SK-N-SH (cell line): ENCODE measurements around the gene E2F4. TPM values are rescaled to one million over a fixed set of nuclear protein-coding genes. Genes with fewer than 3 reads are reported as not detected.

Source experiments
- CTCF ChIA-PET: fragments of 300-600, 350-600 bp; formaldehyde crosslinking; extraction: SDS; loops from one replicate; lab custom pipeline; 2021; lab: Yijun Ruan, JAX
- POLR2A ChIA-PET: fragments of 350-600 bp; sonication (Branson Sonifier 250); formaldehyde crosslinking; extraction: SDS; loops from one replicate; lab custom pipeline; 2020; ENCODE audit warnings: antibody characterized with exemption, inconsistent platforms; lab: Yijun Ruan, JAX
- DNase-seq: peaks from one replicate; pipeline ENCODE4 v3.0.0; 2012
- H2AFZ ChIP-seq: fragments of 200-600 bp; sonication (generic); 2 replicates; pipeline ENCODE4 v1.8.1; 2016; ENCODE audit warnings: antibody characterized with exemption, mild to moderate bottlenecking, low read depth
- H3F3A ChIP-seq: fragments of 200-600 bp; sonication (generic); replicated peaks from 2 replicates; pipeline ENCODE3; 2016; ENCODE audit warnings: antibody characterized with exemption, mild to moderate bottlenecking; ENCODE audit not compliant: insufficient read depth
- H3K27ac ChIP-seq, 2 experiments: fragments of 200-500 bp in 1 of 2; fragments of 200-600 bp in 1 of 2; sonication (Bioruptor generic) in 1 of 2; sonication (generic), shearing (Covaris generic) in 1 of 2; 2 replicates each; pipeline versions ENCODE4 v1.5.1 to v1.6.1; 2014 to 2016; ENCODE audit warnings: low read depth in 2 of 2, inconsistent platforms in 1 of 2, low read length in 1 of 2, mild to moderate bottlenecking in 1 of 2, mixed read lengths in 1 of 2
- H3K27me3 ChIP-seq: fragments of 200-600 bp; sonication (generic), shearing (Covaris generic); 2 replicates; pipeline ENCODE4 v1.6.1; 2016; ENCODE audit warnings: mixed run types; ENCODE audit not compliant: insufficient read depth
- H3K36me3 ChIP-seq, 2 experiments: fragments of 200-500 bp in 1 of 2; fragments of 200-600 bp in 1 of 2; sonication (Bioruptor generic) in 1 of 2; sonication (generic) in 1 of 2; replicated peaks in 1 of 2; 2 replicates each; pipeline versions ENCODE3 to v1.5.1; 2014 to 2016; ENCODE audit warnings: low read length in 1 of 2, mild to moderate bottlenecking in 1 of 2; ENCODE audit not compliant: insufficient read depth in 2 of 2, control insufficient read depth in 1 of 2
- H3K4me1 ChIP-seq, 2 experiments: fragments of 200-500 bp in 1 of 2; fragments of 200-600 bp in 1 of 2; sonication (Bioruptor generic) in 1 of 2; sonication (generic), shearing (Covaris generic) in 1 of 2; 2 replicates each; pipeline versions ENCODE4 v1.5.1 to v1.6.1; 2014 to 2016; ENCODE audit warnings: low read depth in 1 of 2, low read length in 1 of 2, mixed run types in 1 of 2; ENCODE audit not compliant: insufficient read depth in 2 of 2, control insufficient read depth in 1 of 2
- H3K4me2 ChIP-seq: fragments of 200-600 bp; sonication (generic), shearing (Covaris generic); 2 replicates; pipeline ENCODE4 v1.6.1; 2017; ENCODE audit warnings: mixed run types
- H3K4me3 ChIP-seq, 2 experiments: fragments of 200-500 bp in 1 of 2; fragments of 200-600 bp in 1 of 2; sonication (Bioruptor generic) in 1 of 2; sonication (generic), shearing (Covaris generic) in 1 of 2; 2 replicates each; pipeline versions ENCODE4 v1.5.1 to v1.8.1; 2014 to 2016; ENCODE audit warnings: low read depth in 2 of 2, inconsistent platforms in 1 of 2, low read length in 1 of 2, mild to moderate bottlenecking in 1 of 2, mixed read lengths in 1 of 2, moderate library complexity in 1 of 2
- H3K79me2 ChIP-seq: fragments of 200-600 bp; sonication (generic); 2 replicates; pipeline ENCODE4 v1.8.1; 2017; ENCODE audit warnings: mild to moderate bottlenecking; ENCODE audit not compliant: insufficient read depth
- H3K9ac ChIP-seq: fragments of 200-600 bp; sonication (generic); 2 replicates; pipeline ENCODE4 v1.6.1; 2017; ENCODE audit warnings: mixed run types
- H3K9me2 ChIP-seq: fragments of 200-600 bp; sonication (generic); 2 replicates; pipeline ENCODE4 v1.6.1; 2017; ENCODE audit warnings: mixed run types
- H3K9me3 ChIP-seq: fragments of 200-600 bp; sonication (generic); 2 replicates; pipeline ENCODE4 v1.6.1; 2017; ENCODE audit warnings: mixed run types, mild to moderate bottlenecking, moderate library complexity
- H4K20me1 ChIP-seq: fragments of 200-600 bp; sonication (generic); 2 replicates; pipeline ENCODE4 v1.6.1; 2017; ENCODE audit warnings: mild to moderate bottlenecking, mixed run types; ENCODE audit not compliant: insufficient read depth
- CHD2 ChIP-seq: fragments of 150-350 bp; IDR thresholded peaks from 2 replicates; pipeline ENCODE4 v1.6.1; 2018; ENCODE audit warnings: low read length; ENCODE audit not compliant: partially characterized antibody
- ELF1 ChIP-seq: IDR thresholded peaks from 2 replicates; pipeline ENCODE4 v1.4.0; 2012
- EP300 ChIP-seq, 2 experiments: IDR thresholded peaks; 2 replicates each; pipeline versions ENCODE4 v1.4.0 to v1.6.1; 2012; ENCODE audit warnings: borderline replicate concordance in 1 of 2, low read depth in 1 of 2, low read length in 1 of 2
- FOSL2 ChIP-seq: IDR thresholded peaks from 2 replicates; pipeline ENCODE4 v1.4.0; 2012; ENCODE audit warnings: low read depth, mild to moderate bottlenecking, moderate library complexity, borderline replicate concordance
- FOXJ3 ChIP-seq: sonication (generic); formaldehyde crosslinking; IDR thresholded peaks from 2 replicates; pipeline ENCODE4 v1.5.1; 2020; ENCODE audit warnings: mild to moderate bottlenecking, missing genetic modification reagents
- FOXM1 ChIP-seq: IDR thresholded peaks from 2 replicates; pipeline ENCODE4 v1.4.0; 2012; ENCODE audit warnings: low read depth, mild to moderate bottlenecking
- GATA2 ChIP-seq: sonication (generic); formaldehyde crosslinking; IDR thresholded peaks from 2 replicates; pipeline ENCODE4 v1.5.0; 2020; ENCODE audit warnings: mild to moderate bottlenecking, missing genetic modification reagents
- IRF3 ChIP-seq: fragments of 150-350 bp; IDR thresholded peaks from 2 replicates; pipeline ENCODE4 v1.6.1; 2016; ENCODE audit warnings: mild to moderate bottlenecking, low read depth, low read length
- JUND ChIP-seq: IDR thresholded peaks from 2 replicates; pipeline ENCODE4 v1.4.0; 2012
- MAX ChIP-seq: IDR thresholded peaks from 2 replicates; pipeline ENCODE4 v1.4.0; 2012; ENCODE audit warnings: low read depth
- MEF2A ChIP-seq: IDR thresholded peaks from 2 replicates; pipeline ENCODE4 v1.4.0; 2012; ENCODE audit warnings: low read depth, borderline replicate concordance
- NFIC ChIP-seq: IDR thresholded peaks from 2 replicates; pipeline ENCODE4 v1.4.0; 2012; ENCODE audit warnings: borderline replicate concordance
- NRF1 ChIP-seq: IDR thresholded peaks from 2 replicates; pipeline ENCODE4 v1.6.1; 2012; ENCODE audit warnings: low read depth, mild to moderate bottlenecking, low read length
- POLR2AphosphoS5 ChIP-seq: IDR thresholded peaks from 2 replicates; pipeline ENCODE4 v1.6.1; 2012; ENCODE audit warnings: low read depth, low read length
- RAD21 ChIP-seq: IDR thresholded peaks from 2 replicates; pipeline ENCODE4 v1.6.1; 2012; ENCODE audit warnings: mild to moderate bottlenecking, low read length
- RCOR1 ChIP-seq: fragments of 150-350 bp; IDR thresholded peaks from 2 replicates; pipeline ENCODE4 v1.6.1; 2017; ENCODE audit warnings: antibody characterized with exemption, low read length
- RFX5 ChIP-seq: IDR thresholded peaks from 2 replicates; pipeline ENCODE4 v1.6.1; 2012; ENCODE audit warnings: mild to moderate bottlenecking, improper control_type of control experiment, low read length
- RXRA ChIP-seq: IDR thresholded peaks from 2 replicates; pipeline ENCODE4 v1.4.0; 2012; ENCODE audit warnings: low read depth, mild to moderate bottlenecking, borderline replicate concordance
- SIN3A ChIP-seq: IDR thresholded peaks from 2 replicates; pipeline ENCODE4 v1.6.1; 2012; ENCODE audit warnings: low read depth, mild to moderate bottlenecking, low read length, moderate library complexity, borderline replicate concordance
- SMC3 ChIP-seq: IDR thresholded peaks from 2 replicates; pipeline ENCODE4 v1.6.1; 2012; ENCODE audit warnings: low read depth, low read length, improper control_type of control experiment
- TAF1 ChIP-seq: IDR thresholded peaks from 2 replicates; pipeline ENCODE4 v1.6.1; 2012; ENCODE audit warnings: low read depth, mild to moderate bottlenecking, low read length, moderate library complexity, borderline replicate concordance
- USF1 ChIP-seq: IDR thresholded peaks from 2 replicates; pipeline ENCODE4 v1.4.0; 2012; ENCODE audit warnings: low read depth, borderline replicate concordance
- USF2 ChIP-seq: fragments of 150-350 bp; IDR thresholded peaks from 2 replicates; pipeline ENCODE4 v1.6.1; 2017; ENCODE audit warnings: antibody characterized with exemption, low read length, low read depth, borderline replicate concordance
- YY1 ChIP-seq: IDR thresholded peaks from 2 replicates; pipeline ENCODE4 v1.4.0; 2012; ENCODE audit warnings: low read depth, mild to moderate bottlenecking
- ZBTB33 ChIP-seq: IDR thresholded peaks from 2 replicates; pipeline ENCODE4 v1.4.0; 2012; ENCODE audit warnings: low read depth, borderline replicate concordance
- WGBS: methylation state at CpG from one replicate; pipeline ENCODE4 v1.1.6; 2017; ENCODE audit warnings: low lambda C conversion rate; 5-methylcytosine and 5-hydroxymethylcytosine counted together
- polyA plus RNA-seq, 3 experiments: library from polyadenylated mRNA; depleted of rRNA; stranded (reverse); fragments of >200 nt; gene quantifications; 2 replicates each; pipeline ENCODE4 v1.2.3, GENCODE V29; 2012

Gene E2F4
- polyA plus RNA-seq, 1 of the 3 experiments (the other 2 are of a cell fraction) = 168 TPM

- Histone ChIP-seq H3K4me3 (peak within 1 kb of the TSS; percentile 54 to 66; a peak in 3 of 4 replicates), H3K9me3 (no peaks in the 10 kb centered on the region), H3K4me1 (peaks cover 0 to 11% of the 10 kb centered on the region in 2 experiments; a peak in 1 of 4 replicates), H4K20me1 (peaks cover 9% of the 10 kb centered on the region), H3K79me2 (no peaks in the 10 kb centered on the region), H3K27ac (peak within 1 kb of the TSS; percentile 26 to 90), H3K9me2 (no peaks in the 10 kb centered on the region), H3K9ac (peak within 1 kb of the TSS; percentile 52; the same call in 1 of the 2 replicates), H3K27me3 (no peaks in the 10 kb centered on the region), H3K36me3 (peaks cover 10 to 32% of the 10 kb centered on the region in 2 experiments), H3F3A (peaks cover 8% of the 10 kb centered on the region), H2AFZ (peak within 1 kb of the TSS; percentile 43; the same call in 1 of the 2 replicates), H3K4me2 (peak within 1 kb of the TSS; percentile 73; the same call in 1 of the 2 replicates)
- POLR2A ChIA-PET = interaction anchor here (0.6 to 1.8 kb wide), 10 partner anchors 10 to 137 kb away, joined by 3 to 8 read pairs (median 4); partner anchors contain the start of gene CBFB
- WGBS = 41% methylated on average over 14 of the region's 34 CpGs
- CTCF ChIA-PET = interaction anchor here (0.8 to 14.2 kb wide), 15 partner anchors 10 to 250 kb away, joined by 3 to 470 read pairs (median 4); partner anchors contain the start of genes CBFB, CES3, FBXL8 and TRADD
- DNase-seq = peak; percentile 92
- TF ChIP-seq ELF1 = no peak
- TF ChIP-seq MEF2A = no peak
- TF ChIP-seq RCOR1 = no peak
- TF ChIP-seq ZBTB33 = no peak
- no peak for TF ChIP-seq GATA2 (CRISPR knock-in tag)
- no peak for TF ChIP-seq FOSL2
- no peak for TF ChIP-seq NFIC
- TF ChIP-seq IRF3 = no peak
- no peak for TF ChIP-seq RAD21
- no peak for TF ChIP-seq RFX5
- no peak for TF ChIP-seq FOXM1
- TF ChIP-seq EP300 (IDR thresholded peaks at IDR 0.05; ENCODE audit: borderline replicate concordance in 1 of 2, low read depth in 1 of 2, low read length in 1 of 2) = no peak
- no peak for TF ChIP-seq JUND
- TF ChIP-seq SIN3A = peak; percentile 14; the same call in 1 of the 2 replicates
- peak; percentile 59; the same call in 1 of the 2 replicates for TF ChIP-seq USF2
- TF ChIP-seq MAX = peak; percentile 63; the same call in 1 of the 2 replicates
- TF ChIP-seq RXRA = no peak
- TF ChIP-seq FOXJ3 (CRISPR knock-in tag) = no peak
- peak; percentile 21 for TF ChIP-seq CHD2
- TF ChIP-seq USF1 = peak; percentile 91
- TF ChIP-seq YY1 = peak; percentile 63
- peak; percentile 57 for TF ChIP-seq NRF1
- TF ChIP-seq POLR2AphosphoS5 = peak; percentile 10; the same call in 1 of the 2 replicates
- TF ChIP-seq TAF1 = no peak
- no peak for TF ChIP-seq SMC3
Measured at GRCh38 chr16:67150833-67151396, 41.0 kb upstream of the E2F4 start, which contains the start of gene B3GNT9. Gene B3GNT9, minus strand, starts transcription at chr16:67150998. Its CDS starts 513 bp downstream, at chr16:67150485.
